ENCODE results near the gene PBX3.

The PBX3 gene

DNA sequence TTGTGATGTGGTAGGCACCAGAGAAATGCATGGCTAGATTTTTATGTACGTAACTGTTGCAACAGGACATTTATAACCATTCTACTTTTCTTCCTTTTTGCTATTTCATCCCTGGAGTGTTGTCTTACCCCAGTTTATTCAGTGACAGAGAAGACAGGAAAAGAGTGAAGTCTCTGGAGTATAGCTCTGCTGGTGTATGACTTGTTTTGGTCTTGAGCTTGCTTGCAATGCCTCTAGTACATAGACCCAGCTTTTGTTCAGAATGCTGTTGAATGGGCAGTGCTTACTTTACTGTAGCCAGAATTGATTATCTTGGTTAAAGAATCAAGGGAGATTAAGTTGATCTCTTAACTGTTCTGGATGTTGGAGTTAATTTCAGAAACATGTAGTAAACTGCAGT lies 94.3 kb downstream of the PBX3 start:
- TF ChIP-seq, protein P1, sequence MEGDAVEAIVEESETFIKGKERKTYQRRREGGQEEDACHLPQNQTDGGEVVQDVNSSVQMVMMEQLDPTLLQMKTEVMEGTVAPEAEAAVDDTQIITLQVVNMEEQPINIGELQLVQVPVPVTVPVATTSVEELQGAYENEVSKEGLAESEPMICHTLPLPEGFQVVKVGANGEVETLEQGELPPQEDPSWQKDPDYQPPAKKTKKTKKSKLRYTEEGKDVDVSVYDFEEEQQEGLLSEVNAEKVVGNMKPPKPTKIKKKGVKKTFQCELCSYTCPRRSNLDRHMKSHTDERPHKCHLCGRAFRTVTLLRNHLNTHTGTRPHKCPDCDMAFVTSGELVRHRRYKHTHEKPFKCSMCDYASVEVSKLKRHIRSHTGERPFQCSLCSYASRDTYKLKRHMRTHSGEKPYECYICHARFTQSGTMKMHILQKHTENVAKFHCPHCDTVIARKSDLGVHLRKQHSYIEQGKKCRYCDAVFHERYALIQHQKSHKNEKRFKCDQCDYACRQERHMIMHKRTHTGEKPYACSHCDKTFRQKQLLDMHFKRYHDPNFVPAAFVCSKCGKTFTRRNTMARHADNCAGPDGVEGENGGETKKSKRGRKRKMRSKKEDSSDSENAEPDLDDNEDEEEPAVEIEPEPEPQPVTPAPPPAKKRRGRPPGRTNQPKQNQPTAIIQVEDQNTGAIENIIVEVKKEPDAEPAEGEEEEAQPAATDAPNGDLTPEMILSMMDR (IDR thresholded peaks at IDR 0.05; ENCODE audit: extremely low read depth, missing control alignments), result no peak
- no peak for DNase-seq (ENCODE audit: low spot score)

DNA sequence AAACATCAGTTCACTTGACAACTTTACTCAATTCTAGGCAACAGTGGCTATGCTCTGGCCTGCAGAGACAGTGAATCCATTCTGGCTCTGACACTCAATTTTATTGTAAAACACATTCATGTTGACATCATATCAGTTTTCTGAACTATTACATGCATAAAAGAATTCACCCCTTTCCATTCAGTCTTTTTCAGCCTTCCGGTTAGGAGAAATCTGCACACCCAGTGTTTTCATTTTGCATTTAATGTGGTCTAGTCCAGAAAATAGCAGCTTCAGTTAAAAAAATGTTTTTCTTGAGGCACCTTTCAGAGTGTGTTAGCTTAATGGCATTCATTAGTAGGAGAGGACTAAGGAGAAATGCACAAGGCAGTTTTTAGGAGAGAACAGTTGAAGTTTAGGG lies 95.1 kb downstream of the PBX3 start:
- DNase-seq (ENCODE audit: low spot score), result no peak
- TF ChIP-seq, protein P1 (IDR thresholded peaks at IDR 0.05; ENCODE audit: extremely low read depth, missing control alignments), result no peak

DNA sequence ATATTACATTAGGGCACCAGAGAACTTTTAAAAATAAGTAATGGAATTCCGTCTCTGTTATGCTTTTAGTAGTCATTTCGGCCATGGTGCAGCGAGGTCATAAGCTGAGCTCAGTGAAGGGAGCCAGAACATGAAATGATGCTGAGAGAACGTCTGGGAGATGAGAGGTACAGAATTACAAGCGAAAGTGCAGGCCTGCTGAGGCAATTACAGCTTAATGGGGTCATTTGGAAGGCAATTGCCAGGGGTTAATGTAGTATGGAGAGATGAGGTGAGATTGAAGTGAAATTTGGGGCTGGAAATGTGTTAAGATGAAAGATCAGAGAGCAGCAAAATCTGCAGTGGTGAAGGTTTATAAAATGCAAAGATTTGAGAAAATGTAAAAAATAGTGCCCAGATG lies 96.5 kb downstream of the PBX3 start:
- TF ChIP-seq, protein P1 (IDR thresholded peaks at IDR 0.05; ENCODE audit: extremely low read depth, missing control alignments), result no peak
- no peak for DNase-seq (ENCODE audit: low spot score)

DNA sequence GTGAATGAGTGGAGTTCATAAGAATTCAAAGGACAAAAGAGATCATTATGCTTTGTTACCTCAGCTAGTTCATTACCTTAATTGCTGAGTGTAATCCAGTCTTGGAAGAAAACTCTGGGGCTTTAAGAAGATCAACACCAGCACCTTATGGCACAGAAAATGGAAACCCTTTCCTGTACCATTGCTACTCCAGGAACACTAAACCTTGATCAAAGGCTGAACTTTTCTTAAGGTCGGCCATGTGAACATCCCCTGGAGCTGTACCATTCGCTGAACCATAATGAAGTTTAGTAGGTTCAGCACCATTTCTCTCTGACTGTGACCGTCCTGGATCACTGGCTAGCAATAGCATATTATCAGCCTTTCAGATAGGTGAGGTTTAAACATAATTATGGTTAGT lies 97.4 kb downstream of the PBX3 start:
- TF ChIP-seq, protein P1 (IDR thresholded peaks at IDR 0.05; ENCODE audit: extremely low read depth, missing control alignments), result no peak
- DNase-seq (ENCODE audit: low spot score), result no peak

DNA sequence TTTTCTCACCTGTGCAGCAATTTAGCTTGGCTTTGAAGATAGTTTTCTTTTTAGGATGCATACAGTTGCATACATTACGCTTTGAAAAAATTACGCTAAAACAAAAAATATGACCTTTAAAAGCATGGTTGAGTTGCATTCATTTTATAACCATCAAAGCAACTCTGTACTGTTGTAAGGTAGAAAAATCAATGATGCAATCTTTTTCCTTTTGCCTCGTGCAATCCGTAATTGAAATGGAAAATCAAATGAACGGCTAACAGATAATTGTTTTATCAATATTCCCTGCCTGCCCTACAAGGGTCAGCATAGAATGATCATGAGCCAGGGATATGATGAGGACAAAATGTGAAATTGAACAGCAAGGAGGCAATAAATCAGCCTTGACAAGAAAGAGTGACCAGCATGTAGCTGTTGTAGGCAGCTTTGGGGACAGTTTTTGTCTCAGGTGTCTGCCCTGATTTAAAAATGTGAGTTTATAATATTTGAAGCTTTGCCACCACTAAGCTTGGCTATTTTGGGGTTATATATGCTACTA lies 98.2 kb downstream of the PBX3 start:
- no peak for DNase-seq (ENCODE audit: low spot score)
- TF ChIP-seq, protein P1 (IDR thresholded peaks at IDR 0.05; ENCODE audit: extremely low read depth, missing control alignments), result no peak

DNA sequence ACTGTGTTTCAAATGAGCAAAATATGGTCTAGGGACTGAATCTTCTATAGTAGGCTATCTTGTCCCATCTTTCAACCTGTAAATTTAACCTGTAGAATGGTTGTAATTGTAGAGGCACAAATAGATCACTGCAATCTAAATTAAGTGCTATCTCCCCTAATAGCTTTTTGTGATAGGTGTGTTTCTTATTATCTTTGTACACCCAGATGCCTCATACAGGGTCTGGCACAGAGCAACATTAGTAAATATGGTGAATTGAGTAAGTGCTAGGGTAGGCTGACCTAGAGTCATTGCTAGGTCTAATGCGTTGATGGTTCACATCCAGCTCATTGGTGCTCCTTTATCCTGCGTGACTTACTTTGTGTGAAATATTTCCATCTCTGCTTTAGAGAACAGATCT lies 100.6 kb downstream of the PBX3 start:
- no peak for DNase-seq (ENCODE audit: low spot score)
- TF ChIP-seq, protein P1 (IDR thresholded peaks at IDR 0.05; ENCODE audit: extremely low read depth, missing control alignments), result no peak

DNA sequence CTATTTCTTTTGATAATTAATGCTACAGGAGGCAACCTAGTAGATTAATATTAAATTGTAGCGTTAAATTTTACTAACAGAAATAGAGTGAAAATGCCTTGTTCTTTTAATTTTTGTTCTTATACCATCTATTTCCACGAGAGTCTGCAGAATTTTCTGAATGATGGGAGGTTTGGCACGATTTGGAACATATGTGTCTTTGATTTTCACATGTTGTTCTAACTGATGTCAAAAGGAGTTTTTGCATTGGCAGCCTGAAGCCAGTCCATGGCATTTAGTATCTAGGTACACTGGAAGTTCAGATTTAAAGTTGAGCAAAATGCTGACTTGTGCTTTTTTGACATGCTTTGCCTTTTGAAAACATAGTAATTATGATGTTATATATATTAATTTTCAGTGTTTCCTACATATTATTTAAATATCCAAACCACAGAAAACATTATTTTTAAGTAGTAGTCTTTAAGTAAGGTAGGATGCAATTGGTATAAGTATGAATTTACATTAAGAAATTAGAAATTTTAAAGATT lies 103.0 kb downstream of the PBX3 start:
- no peak for DNase-seq (ENCODE audit: low spot score)
- TF ChIP-seq, protein P1 (IDR thresholded peaks at IDR 0.05; ENCODE audit: extremely low read depth, missing control alignments), result no peak

Data from GM20000 (cell line).